Neural cell (in vitro differentiated cells): Measurements from ENCODE around the gene MGAT5B. TPM values are rescaled to one million over a fixed set of nuclear protein-coding genes. Genes with fewer than 3 reads are reported as not detected.

Experiments used
- H2AFZ ChIP-seq: fragments of 200-600, 300-800 bp; sonication (generic), shearing (Covaris generic); 2 replicates; pipeline ENCODE4 v1.6.0; 2014; ENCODE audit warnings: low read depth, mild to moderate bottlenecking, antibody characterized with exemption, low read length, moderate library complexity
- H3F3A ChIP-seq: fragments of 200-600 bp; shearing (Covaris generic); 2 replicates; pipeline ENCODE4 v1.6.1; 2016; ENCODE audit warnings: mild to moderate bottlenecking, moderate library complexity, mixed read lengths, antibody characterized with exemption, low read length; ENCODE audit not compliant: insufficient read depth, poor library complexity, severe bottlenecking
- H3K27ac ChIP-seq: fragments of 200-600, 300-800 bp; sonication (generic), shearing (Covaris generic); 2 replicates; pipeline ENCODE4 v1.5.1; 2014; ENCODE audit warnings: mild to moderate bottlenecking, low read length, moderate library complexity
- H3K27me3 ChIP-seq: fragments of 300-800, 200-600 bp; sonication (generic), shearing (Covaris generic); 2 replicates; pipeline ENCODE4 v1.6.0; 2014; ENCODE audit warnings: mild to moderate bottlenecking, low read depth, low read length, moderate library complexity; ENCODE audit not compliant: insufficient read depth
- H3K36me3 ChIP-seq: fragments of 300-800, 200-600 bp; sonication (generic), shearing (Covaris generic); 2 replicates; pipeline ENCODE4 v1.5.1; 2014; ENCODE audit warnings: mild to moderate bottlenecking, antibody characterized with exemption, low read length, moderate library complexity; ENCODE audit not compliant: insufficient read depth
- H3K4me2 ChIP-seq: fragments of 300-800, 200-600 bp; sonication (generic), shearing (Covaris generic); 2 replicates; pipeline ENCODE4 v1.6.0; 2014; ENCODE audit warnings: mild to moderate bottlenecking, low read length
- H3K4me3 ChIP-seq: fragments of 300-800, 200-600 bp; sonication (generic), shearing (Covaris generic); 2 replicates; pipeline ENCODE4 v1.5.1; 2014; ENCODE audit warnings: mild to moderate bottlenecking, low read length, moderate library complexity
- H3K79me2 ChIP-seq: fragments of 200-600 bp; shearing (Covaris generic); replicated peaks from 2 replicates; pipeline ENCODE4 v1.6.0; 2014; ENCODE audit warnings: mild to moderate bottlenecking, low read length, moderate library complexity; ENCODE audit not compliant: insufficient read depth
- H3K9ac ChIP-seq: fragments of 300-800, 200-600 bp; sonication (generic), shearing (Covaris generic); 2 replicates; pipeline ENCODE4 v1.6.1; 2016; ENCODE audit warnings: mild to moderate bottlenecking, low read length, mixed read lengths
- H3K9me2 ChIP-seq: fragments of 200-600 bp; shearing (Covaris generic); 2 replicates; pipeline ENCODE4 v1.6.1; 2016; ENCODE audit warnings: mild to moderate bottlenecking, low read length, mixed read lengths; ENCODE audit not compliant: insufficient read depth
- H3K9me3 ChIP-seq: fragments of 200-600, 300-800 bp; sonication (generic), shearing (Covaris generic); 2 replicates; pipeline ENCODE4 v1.6.1; 2016; ENCODE audit warnings: mild to moderate bottlenecking, mixed run types, low read length, moderate library complexity, mixed read lengths
- H4K20me1 ChIP-seq: fragments of 200-600 bp; shearing (Covaris generic); 2 replicates; pipeline ENCODE4 v1.6.1; 2016; ENCODE audit warnings: mild to moderate bottlenecking, mixed run types; ENCODE audit not compliant: insufficient read depth
- CTCF ChIP-seq: fragments of 450-650 bp; IDR thresholded peaks from 2 replicates; pipeline ENCODE4 v1.5.1; 2014; ENCODE audit warnings: antibody characterized with exemption, mild to moderate bottlenecking, moderate library complexity; ENCODE audit not compliant: poor library complexity, severe bottlenecking
- EP300 ChIP-seq: fragments of 450-650 bp; conservative IDR thresholded peaks from 2 replicates; pipeline ENCODE4 v1.6.1; 2014; ENCODE audit warnings: antibody characterized with exemption, mild to moderate bottlenecking, moderate library complexity; ENCODE audit not compliant: poor library complexity, severe bottlenecking
- EZH2 ChIP-seq: fragments of 200-600, 300-800 bp; shearing (Covaris generic), sonication (generic); IDR thresholded peaks from 2 replicates; pipeline ENCODE4 v1.6.1; 2014; ENCODE audit warnings: antibody characterized with exemption, low read length, borderline replicate concordance, mild to moderate bottlenecking; ENCODE audit not compliant: insufficient read depth, poor library complexity, severe bottlenecking
- MXI1 ChIP-seq: fragments of 450-650 bp; conservative IDR thresholded peaks from 2 replicates; pipeline ENCODE4 v1.6.1; 2014; ENCODE audit warnings: antibody characterized with exemption, mild to moderate bottlenecking; ENCODE audit not compliant: poor library complexity, severe bottlenecking
- POLR2AphosphoS5 ChIP-seq: IDR thresholded peaks from 2 replicates; pipeline ENCODE4 v1.6.1; 2012
- RAD21 ChIP-seq: fragments of 450-650 bp; conservative IDR thresholded peaks from 2 replicates; pipeline ENCODE4 v1.6.1; 2014; ENCODE audit warnings: antibody characterized with exemption, mild to moderate bottlenecking, moderate library complexity
- REST ChIP-seq: IDR thresholded peaks from 2 replicates; pipeline ENCODE4 v1.6.1; 2012; ENCODE audit warnings: borderline replicate concordance
- SMC3 ChIP-seq: fragments of 450-650 bp; conservative IDR thresholded peaks from 2 replicates; pipeline ENCODE4 v1.6.1; 2014; ENCODE audit warnings: antibody characterized with exemption, mild to moderate bottlenecking, moderate library complexity; ENCODE audit not compliant: poor library complexity
- TAF1 ChIP-seq: IDR thresholded peaks from 2 replicates; pipeline ENCODE4 v1.6.1; 2012; ENCODE audit warnings: low read depth
- polyA plus RNA-seq: library from polyadenylated mRNA; depleted of rRNA; stranded (reverse); fragments of >200 nt; gene quantifications from 2 replicates; pipeline ENCODE4 v1.2.3, GENCODE V29; 2014

MGAT5B gene
- polyA plus RNA-seq, 1 donor from 2014 or later: 8.8 TPM

GRCh38 chr17:76958974-76959373, 90.8 kb downstream of the MGAT5B start:
- H3K9me3 ChIP-seq: no peaks in the 10 kb centered on the region
- no peaks in the 10 kb centered on the region for H3K79me2 ChIP-seq
- no peaks in the 10 kb centered on the region for H4K20me1 ChIP-seq
- H3K9me2 ChIP-seq: no peaks in the 10 kb centered on the region
- no peak overlapping the region for H3K27ac ChIP-seq
- H3K9ac ChIP-seq: peak overlapping the region; percentile 46
- no peaks in the 10 kb centered on the region for H3F3A ChIP-seq
- no peak overlapping the region for H3K4me3 ChIP-seq
- no peaks in the 10 kb centered on the region for H3K27me3 ChIP-seq
- H3K36me3 ChIP-seq: no peaks in the 10 kb centered on the region
- TF ChIP-seq POLR2AphosphoS5: no peak
- no peak for TF ChIP-seq MXI1
- TF ChIP-seq RAD21: no peak
- TF ChIP-seq EP300: no peak
- no peak for TF ChIP-seq SMC3
- no peak for TF ChIP-seq TAF1
- TF ChIP-seq CTCF: no peak
- TF ChIP-seq REST: no peak
- TF ChIP-seq EZH2: no peak
- no peak overlapping the region for H2AFZ ChIP-seq
- H3K4me2 ChIP-seq: no peak overlapping the region

- Histone ChIP-seq H2AFZ (no peak overlapping the region), H3K79me2 (no peaks in the 10 kb centered on the region), H3K27ac (no peak overlapping the region), H3K4me3 (no peak overlapping the region), H3K27me3 (no peaks in the 10 kb centered on the region), H3K9me3 (no peaks in the 10 kb centered on the region), H3K36me3 (no peaks in the 10 kb centered on the region), H3K9me2 (no peaks in the 10 kb centered on the region), H3K9ac (no peak overlapping the region), H3K4me2 (no peak overlapping the region), H4K20me1 (no peaks in the 10 kb centered on the region), H3F3A (no peaks in the 10 kb centered on the region)
- TF ChIP-seq RAD21: no peak
- TF ChIP-seq MXI1: no peak
- no peak for TF ChIP-seq REST
Measured at GRCh38 chr17:76961869-76962268, 93.7 kb downstream of the MGAT5B start.
